IMR-90 (cell line): ENCODE data around the gene HDHD5.

Source experiments
- BHLHE40 ChIP-seq: fragments of 150-350 bp; IDR thresholded peaks from 2 replicates; pipeline ENCODE4 v1.6.1; 2016; ENCODE audit warnings: mild to moderate bottlenecking, low read depth, low read length
- CEBPB ChIP-seq: IDR thresholded peaks from 2 replicates; pipeline ENCODE4 v1.6.1; 2012; ENCODE audit warnings: low read depth, low read length, improper control_type of control experiment
- CHD1 ChIP-seq: IDR thresholded peaks from 2 replicates; pipeline ENCODE4 v1.6.1; 2012; ENCODE audit warnings: low read depth, low read length, improper control_type of control experiment
- CTCF ChIP-seq: conservative IDR thresholded peaks from 2 replicates; pipeline ENCODE4 v1.5.1; 2012; ENCODE audit warnings: mild to moderate bottlenecking, low read depth, low read length, improper control_type of control experiment
- FOS ChIP-seq: fragments of 150-350 bp; IDR thresholded peaks from 2 replicates; pipeline ENCODE4 v1.6.1; 2016; ENCODE audit warnings: low read depth, low read length
- MAFK ChIP-seq: IDR thresholded peaks from 2 replicates; pipeline ENCODE4 v1.6.1; 2012; ENCODE audit warnings: low read depth, low read length, improper control_type of control experiment
- MXI1 ChIP-seq: IDR thresholded peaks from 2 replicates; pipeline ENCODE4 v1.6.1; 2012; ENCODE audit warnings: low read depth, mild to moderate bottlenecking, low read length, moderate library complexity, borderline replicate concordance
- NFE2L2 ChIP-seq: fragments of 150-350 bp; IDR thresholded peaks from 2 replicates; pipeline ENCODE4 v1.6.1; 2016; ENCODE audit warnings: low read depth, mild to moderate bottlenecking, low read length
- POLR2A ChIP-seq: IDR thresholded peaks from 2 replicates; pipeline ENCODE4 v1.6.1; 2012; ENCODE audit warnings: mild to moderate bottlenecking, low read depth, low read length
- RAD21 ChIP-seq: IDR thresholded peaks from 2 replicates; pipeline ENCODE4 v1.6.1; 2012; ENCODE audit warnings: low read length, improper control_type of control experiment
- RCOR1 ChIP-seq: IDR thresholded peaks from 2 replicates; pipeline ENCODE4 v1.6.1; 2012; ENCODE audit warnings: mild to moderate bottlenecking, low read length, improper control_type of control experiment; ENCODE audit not compliant: insufficient replicate concordance
- RFX5 ChIP-seq: IDR thresholded peaks from 2 replicates; pipeline ENCODE4 v1.8.0; 2012; ENCODE audit warnings: low read depth, mild to moderate bottlenecking, low read length, moderate library complexity
- SMC3 ChIP-seq: fragments of 150-350 bp; IDR thresholded peaks from 2 replicates; pipeline ENCODE4 v1.6.1; 2016; ENCODE audit warnings: low read depth, mild to moderate bottlenecking, antibody characterized with exemption, low read length, moderate library complexity
- TF ChIP-seq, protein P1 (sequence below): fragments of 150-350 bp; IDR thresholded peaks from 2 replicates; pipeline ENCODE4 v1.6.1; 2016; ENCODE audit warnings: low read depth, mild to moderate bottlenecking, low read length, moderate library complexity, borderline replicate concordance

DNA sequence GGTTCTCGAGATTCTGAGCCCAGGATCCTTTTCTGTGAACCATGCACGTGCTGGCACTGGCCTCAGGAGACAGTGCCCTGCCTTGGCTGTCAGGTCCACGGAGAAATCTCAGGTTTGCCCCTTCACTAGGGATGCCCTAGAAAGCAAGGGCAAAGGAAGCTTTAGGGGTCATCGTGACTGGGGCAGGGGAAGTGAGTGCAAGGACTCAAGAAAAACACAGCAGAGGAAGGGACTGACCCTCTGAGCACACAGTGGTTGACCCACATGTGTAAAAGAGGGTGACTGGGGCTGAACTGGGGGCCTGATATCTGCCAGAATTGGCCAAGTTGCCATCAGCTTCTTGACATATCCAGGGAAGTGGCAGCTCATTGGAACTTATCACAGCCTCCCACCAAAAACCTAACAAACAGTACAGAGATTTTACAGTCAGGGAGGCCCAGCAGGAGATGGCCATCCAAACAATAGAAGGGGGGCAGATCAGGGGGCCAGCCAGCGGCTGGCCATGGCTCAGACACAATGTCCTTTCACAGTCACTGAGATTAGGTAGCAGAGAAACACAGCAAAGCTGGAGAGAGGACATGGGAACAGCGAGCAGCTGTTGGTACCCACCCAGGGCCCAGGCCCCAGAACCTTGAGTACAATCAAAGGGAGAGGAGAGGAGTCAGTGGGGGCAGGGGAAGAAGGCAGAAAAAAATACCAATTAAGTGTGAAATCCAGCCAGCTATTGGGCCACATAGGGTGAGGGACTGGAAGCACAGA, 42.3 kb downstream of the HDHD5 start:
- TF ChIP-seq CTCF (no peak), POLR2A (no peak), RCOR1 (no peak), MAFK (no peak), FOS (no peak), NFE2L2 (no peak), BHLHE40 (no peak), RFX5 (no peak), CHD1 (no peak), CEBPB (no peak), SMC3 (no peak), RAD21 (no peak), MXI1 (no peak)
- TF ChIP-seq, protein P1, sequence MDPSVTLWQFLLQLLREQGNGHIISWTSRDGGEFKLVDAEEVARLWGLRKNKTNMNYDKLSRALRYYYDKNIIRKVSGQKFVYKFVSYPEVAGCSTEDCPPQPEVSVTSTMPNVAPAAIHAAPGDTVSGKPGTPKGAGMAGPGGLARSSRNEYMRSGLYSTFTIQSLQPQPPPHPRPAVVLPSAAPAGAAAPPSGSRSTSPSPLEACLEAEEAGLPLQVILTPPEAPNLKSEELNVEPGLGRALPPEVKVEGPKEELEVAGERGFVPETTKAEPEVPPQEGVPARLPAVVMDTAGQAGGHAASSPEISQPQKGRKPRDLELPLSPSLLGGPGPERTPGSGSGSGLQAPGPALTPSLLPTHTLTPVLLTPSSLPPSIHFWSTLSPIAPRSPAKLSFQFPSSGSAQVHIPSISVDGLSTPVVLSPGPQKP: no peak
